PC-3 (cell line): ENCODE data around the gene PPP2R5B. TPM values are rescaled to one million over a fixed set of nuclear protein-coding genes. Genes with fewer than 3 reads are reported as not detected.

Experiments
- ATAC-seq: fragments of 200-7000 bp; cut with Tn5 transposase; 2 replicates; pipeline ENCODE4 v1.9.1; 2020; ENCODE audit warnings: mild to moderate bottlenecking, moderate library complexity
- BruUV-seq: library from RNA; stranded (reverse); fragments of 400-500 nt; replicated peaks from 2 replicates; lab custom pipeline; 2021; lab: Mats Ljungman, UMichigan
- CTCF ChIA-PET: fragments of 300-600 bp; sonication (Branson Sonifier 250); formaldehyde crosslinking; loops from one replicate; lab custom pipeline; 2022; ENCODE audit warnings: antibody characterized with exemption; lab: Charles Lee
- POLR2A ChIA-PET: fragments of 300-600 bp; sonication (Branson Sonifier 250); formaldehyde crosslinking; loops from one replicate; lab custom pipeline; 2022; ENCODE audit warnings: antibody characterized with exemption; ENCODE audit not compliant: unreplicated experiment; lab: Charles Lee
- DNase-seq: peaks from one replicate; pipeline ENCODE4 v3.0.0-alpha.2; 2015
- H2AFZ ChIP-seq: fragments of 300-600 bp; sonication (generic); 2 replicates; pipeline ENCODE4 v1.6.0; 2016; ENCODE audit warnings: antibody characterized with exemption, low read length
- H3F3A ChIP-seq: fragments of 300-600 bp; sonication (generic); one replicate; pipeline ENCODE4 v1.6.0; 2017; ENCODE audit warnings: antibody characterized with exemption, low read length, control low read depth, mild to moderate bottlenecking; ENCODE audit not compliant: unreplicated experiment
- H3K27ac ChIP-seq: fragments of 300-600 bp; sonication (generic); 2 replicates; pipeline ENCODE4 v1.5.1; 2016; ENCODE audit warnings: mild to moderate bottlenecking, low read length
- H3K27me3 ChIP-seq: fragments of 300-600 bp; sonication (generic); 2 replicates; pipeline ENCODE4 v1.6.1; 2016; ENCODE audit warnings: low read length, mixed read lengths
- H3K36me3 ChIP-seq: fragments of 300-600 bp; sonication (generic); 2 replicates; pipeline ENCODE4 v1.6.1; 2016; ENCODE audit warnings: low read depth, mixed run types, low read length, mixed read lengths
- H3K4me1 ChIP-seq: fragments of 300-600 bp; sonication (generic); 2 replicates; pipeline ENCODE4 v1.5.1; 2016; ENCODE audit warnings: low read length; ENCODE audit not compliant: insufficient read depth
- H3K4me2 ChIP-seq: fragments of 300-600 bp; sonication (generic); 2 replicates; pipeline ENCODE4 v1.6.0; 2016; ENCODE audit warnings: low read length
- H3K4me3 ChIP-seq: fragments of 300-600 bp; sonication (generic); 2 replicates; pipeline ENCODE4 v1.5.1; 2016; ENCODE audit warnings: mild to moderate bottlenecking, low read length, mixed read lengths
- H3K79me2 ChIP-seq: fragments of 300-600 bp; sonication (generic); 2 replicates; pipeline ENCODE4 v1.6.1; 2017; ENCODE audit warnings: low read length, mixed read lengths
- H3K9ac ChIP-seq: fragments of 300-600 bp; sonication (generic); 2 replicates; pipeline ENCODE4 v1.6.0; 2016; ENCODE audit warnings: mild to moderate bottlenecking, low read length
- H3K9me2 ChIP-seq: fragments of 300-600 bp; sonication (generic); replicated peaks from 2 replicates; pipeline ENCODE4 v1.6.1; 2016; ENCODE audit warnings: mixed run types, low read length, mixed read lengths
- H3K9me3 ChIP-seq: fragments of 300-600 bp; sonication (generic); 2 replicates; pipeline ENCODE4 v1.6.1; 2016; ENCODE audit warnings: low read length, mixed read lengths
- H4K20me1 ChIP-seq: fragments of 300-600 bp; sonication (generic); 2 replicates; pipeline ENCODE4 v1.6.1; 2016; ENCODE audit warnings: low read length, mixed read lengths
- EZH2 ChIP-seq: fragments of 300-600 bp; sonication (generic); IDR thresholded peaks from one replicate; pipeline ENCODE4 v1.6.1; 2017; ENCODE audit warnings: antibody characterized with exemption, mild to moderate bottlenecking, low read length; ENCODE audit not compliant: unreplicated experiment
- EZH2phosphoT487 ChIP-seq: fragments of 300-600 bp; sonication (generic); IDR thresholded peaks from 2 replicates; pipeline ENCODE4 v1.6.1; 2018; ENCODE audit warnings: mild to moderate bottlenecking, antibody characterized with exemption, low read length, borderline replicate concordance
- intact Hi-C: fragments of 100-400 bp; cut with micrococcal nuclease; formaldehyde crosslinking; loops from 2 replicates; pipeline ENCODE4 v1.9.0; 2023
- total RNA-seq: library from RNA; depleted of rRNA; stranded (reverse); fragments of >200 nt; gene quantifications from 2 replicates; pipeline ENCODE4 v1.2.3, GENCODE V29; 2014
- TF ChIP-seq, protein P1 (sequence below): fragments of 300-600 bp; sonication (generic); conservative IDR thresholded peaks from 2 replicates; pipeline ENCODE4 v1.5.1; 2017; ENCODE audit warnings: antibody characterized with exemption, low read depth, mild to moderate bottlenecking, low read length

The PPP2R5B gene
- total RNA-seq, 1 experiment from 2014 or later, result 24.9 TPM

GRCh38 chr11:64883575-64883974 lies 40.9 kb upstream of the PPP2R5B start:
- no peak overlapping the region for H3K4me3 ChIP-seq
- H3K4me1 ChIP-seq, result peaks cover 25% of the 10 kb centered on the region
- peaks cover 10% of the 10 kb centered on the region for H3K79me2 ChIP-seq
- no TSS peak for BruUV-seq
- H3K36me3 ChIP-seq, result no peaks in the 10 kb centered on the region
- no peaks in the 10 kb centered on the region for H3K27me3 ChIP-seq
- no peak for ATAC-seq
- H3F3A ChIP-seq, result no peaks in the 10 kb centered on the region
- H3K9me3 ChIP-seq, result no peaks in the 10 kb centered on the region
- H4K20me1 ChIP-seq, result no peaks in the 10 kb centered on the region
- no peak for DNase-seq
- no peak overlapping the region for H3K27ac ChIP-seq
- no peaks in the 10 kb centered on the region for H3K9me2 ChIP-seq
- H3K4me2 ChIP-seq, result no peak overlapping the region
- CTCF ChIA-PET, result no interaction called here
- no peak overlapping the region for H3K9ac ChIP-seq
- POLR2A ChIA-PET, result no interaction called here
- no peak overlapping the region for H2AFZ ChIP-seq
- TF ChIP-seq, protein P1, sequence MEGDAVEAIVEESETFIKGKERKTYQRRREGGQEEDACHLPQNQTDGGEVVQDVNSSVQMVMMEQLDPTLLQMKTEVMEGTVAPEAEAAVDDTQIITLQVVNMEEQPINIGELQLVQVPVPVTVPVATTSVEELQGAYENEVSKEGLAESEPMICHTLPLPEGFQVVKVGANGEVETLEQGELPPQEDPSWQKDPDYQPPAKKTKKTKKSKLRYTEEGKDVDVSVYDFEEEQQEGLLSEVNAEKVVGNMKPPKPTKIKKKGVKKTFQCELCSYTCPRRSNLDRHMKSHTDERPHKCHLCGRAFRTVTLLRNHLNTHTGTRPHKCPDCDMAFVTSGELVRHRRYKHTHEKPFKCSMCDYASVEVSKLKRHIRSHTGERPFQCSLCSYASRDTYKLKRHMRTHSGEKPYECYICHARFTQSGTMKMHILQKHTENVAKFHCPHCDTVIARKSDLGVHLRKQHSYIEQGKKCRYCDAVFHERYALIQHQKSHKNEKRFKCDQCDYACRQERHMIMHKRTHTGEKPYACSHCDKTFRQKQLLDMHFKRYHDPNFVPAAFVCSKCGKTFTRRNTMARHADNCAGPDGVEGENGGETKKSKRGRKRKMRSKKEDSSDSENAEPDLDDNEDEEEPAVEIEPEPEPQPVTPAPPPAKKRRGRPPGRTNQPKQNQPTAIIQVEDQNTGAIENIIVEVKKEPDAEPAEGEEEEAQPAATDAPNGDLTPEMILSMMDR, result no peak
- no peak for TF ChIP-seq EZH2phosphoT487
- no peak for TF ChIP-seq EZH2
- intact Hi-C loops, result no loop called here

GRCh38 chr11:64884019-64884418 lies 40.5 kb upstream of the PPP2R5B start:
- TF ChIP-seq EZH2, result no peak
- no peak for TF ChIP-seq EZH2phosphoT487
- TF ChIP-seq, protein P1, result no peak
- Histone ChIP-seq H3K79me2 (peaks cover 7% of the 10 kb centered on the region), H3K36me3 (no peaks in the 10 kb centered on the region), H3K9ac (no peak overlapping the region), H3K9me3 (no peaks in the 10 kb centered on the region), H3K4me1 (peaks cover 28% of the 10 kb centered on the region), H4K20me1 (no peaks in the 10 kb centered on the region), H3F3A (no peaks in the 10 kb centered on the region), H3K27ac (no peak overlapping the region), H3K4me2 (no peak overlapping the region), H3K9me2 (no peaks in the 10 kb centered on the region), H3K27me3 (no peaks in the 10 kb centered on the region), H2AFZ (no peak overlapping the region), H3K4me3 (no peak overlapping the region)
- DNase-seq, result no peak
- POLR2A ChIA-PET, result no interaction called here
- intact Hi-C loops, result no loop called here
- ATAC-seq, result no peak
- CTCF ChIA-PET, result no interaction called here
- BruUV-seq, result no TSS peak

- no peak overlapping the region for H3K27ac ChIP-seq
- peak overlapping the region; percentile 36 for H3K4me2 ChIP-seq
- peaks cover 24% of the 10 kb centered on the region for H3K4me1 ChIP-seq
- H2AFZ ChIP-seq, result peak overlapping the region; percentile 31; the same call in 1 of the 2 replicates
- intact Hi-C loops, result no loop called here
- no peaks in the 10 kb centered on the region for H4K20me1 ChIP-seq
- peak; percentile 61 for ATAC-seq
- no peaks in the 10 kb centered on the region for H3K36me3 ChIP-seq
- peak; percentile 67 for DNase-seq
- CTCF ChIA-PET, result no interaction called here
- H3K27me3 ChIP-seq, result no peaks in the 10 kb centered on the region
- POLR2A ChIA-PET, result interaction anchor here (0.5 kb wide), 1 partner anchor 108 kb away, joined by 3 read pairs; no protein-coding TSS in a partner anchor
- H3K4me3 ChIP-seq, result no peak overlapping the region
- H3K9me3 ChIP-seq, result no peaks in the 10 kb centered on the region
- no peaks in the 10 kb centered on the region for H3K9me2 ChIP-seq
- H3F3A ChIP-seq, result no peaks in the 10 kb centered on the region
- H3K79me2 ChIP-seq, result no peaks in the 10 kb centered on the region
- BruUV-seq, result no TSS peak
- no peak overlapping the region for H3K9ac ChIP-seq
- TF ChIP-seq EZH2, result no peak
- TF ChIP-seq EZH2phosphoT487, result no peak
- TF ChIP-seq, protein P1, result no peak
These were observed 38.9 kb upstream of the PPP2R5B start for GRCh38 chr11:64885367-64886286.
